CD4-positive, alpha-beta T cell treated with Interleukin-17A for 1 hour (primary cell): ENCODE results near the gene VARS1.

ENCODE experiments used
- DNase-seq: peaks from one replicate; pipeline ENCODE4 v3.0.0-alpha.2; 2020

VARS1 gene

DNA sequence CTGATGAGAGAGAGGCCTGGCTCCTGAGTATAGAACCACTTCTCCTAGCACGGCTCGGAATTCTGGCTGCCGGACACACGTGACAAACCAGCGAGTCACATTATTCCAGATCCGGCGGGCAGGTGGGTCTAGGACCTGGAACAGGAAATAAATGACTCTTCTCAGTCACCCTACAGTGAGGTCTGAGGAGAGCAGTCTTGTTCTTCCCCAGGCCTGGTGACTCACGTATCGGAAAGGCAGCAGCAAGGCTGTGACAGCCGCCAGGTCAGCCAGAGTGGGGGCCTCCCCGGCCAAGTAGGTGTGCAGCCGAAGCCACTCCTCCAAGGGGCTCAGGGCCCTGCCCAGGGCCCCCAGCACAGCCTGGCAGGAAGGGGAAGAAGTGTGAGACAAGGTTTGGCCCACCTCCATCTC lies 2.8 kb downstream of the VARS1 start:
- DNase-seq, result no peak

DNA sequence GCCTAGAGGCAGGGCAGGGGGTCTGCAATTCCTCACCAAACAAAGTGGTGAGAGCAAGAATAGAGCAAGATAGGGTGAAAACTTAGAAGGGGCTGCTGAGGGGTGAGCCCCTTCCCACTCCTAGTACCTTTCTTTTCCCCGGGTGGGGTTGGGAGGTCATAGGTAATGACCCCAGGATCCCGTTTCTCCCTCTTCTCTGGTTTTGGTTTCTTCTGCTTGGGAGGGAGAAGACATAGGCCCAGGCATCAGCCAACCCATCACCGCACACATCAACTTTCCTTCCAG lies 3.5 kb downstream of the VARS1 start:
- DNase-seq, result no peak

DNA sequence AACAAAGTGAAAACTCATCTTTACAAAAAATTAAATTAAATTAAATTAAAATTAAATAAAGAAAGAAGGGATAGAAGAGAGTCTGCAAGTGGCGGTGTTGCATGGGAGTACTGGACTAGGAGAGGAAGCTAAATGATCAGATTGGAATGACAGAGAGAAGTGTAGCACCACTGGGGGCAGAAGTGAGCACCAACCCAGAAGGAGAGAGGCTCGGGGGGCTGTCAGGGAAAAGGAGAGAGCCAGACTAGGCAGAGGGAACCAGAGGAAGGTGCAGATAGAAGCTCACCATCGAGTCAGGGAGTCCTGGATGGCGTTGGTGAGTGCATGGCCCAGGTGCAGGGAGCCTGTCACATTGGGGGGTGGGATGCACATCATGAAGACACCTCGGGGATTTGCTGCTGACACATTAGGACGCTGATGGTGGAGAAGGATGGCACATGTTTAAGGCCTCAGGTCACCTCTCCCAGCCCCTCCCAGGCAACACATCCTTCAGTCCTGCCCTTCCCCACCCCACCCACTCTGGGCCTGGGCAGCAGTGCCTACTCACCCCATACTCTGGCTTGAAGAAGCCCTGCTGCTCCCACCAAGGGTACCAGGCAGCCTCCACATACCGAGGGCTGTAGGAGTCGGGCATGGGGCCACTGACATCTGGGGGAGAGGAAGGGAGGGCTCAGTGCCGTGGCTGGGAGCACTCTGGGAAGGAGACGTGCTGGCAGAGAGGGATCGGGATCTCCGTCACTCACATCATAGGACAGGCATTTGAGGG lies 4.0 kb downstream of the VARS1 start:
- peak; percentile 46 for DNase-seq

DNA sequence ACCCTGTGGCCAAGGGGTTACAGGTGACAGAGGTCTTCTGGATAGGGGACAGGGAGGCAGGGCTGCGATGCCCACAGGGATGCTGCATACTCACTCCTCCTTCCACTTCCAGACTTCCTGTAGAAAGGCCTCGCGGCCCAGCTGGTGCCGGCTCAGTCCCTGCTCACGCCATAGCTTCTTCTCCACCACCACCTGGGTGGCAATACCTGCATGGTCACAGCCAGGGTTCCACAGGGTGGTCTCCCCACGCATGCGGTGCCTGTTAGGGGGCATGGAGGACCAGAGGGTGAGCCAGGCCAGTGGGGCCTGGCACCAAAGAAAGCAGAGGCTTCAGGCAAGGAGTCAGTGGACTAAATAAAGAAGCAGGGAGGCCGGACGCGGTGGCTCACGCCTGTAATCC lies 10.1 kb downstream of the VARS1 start:
- DNase-seq, result no peak

DNA sequence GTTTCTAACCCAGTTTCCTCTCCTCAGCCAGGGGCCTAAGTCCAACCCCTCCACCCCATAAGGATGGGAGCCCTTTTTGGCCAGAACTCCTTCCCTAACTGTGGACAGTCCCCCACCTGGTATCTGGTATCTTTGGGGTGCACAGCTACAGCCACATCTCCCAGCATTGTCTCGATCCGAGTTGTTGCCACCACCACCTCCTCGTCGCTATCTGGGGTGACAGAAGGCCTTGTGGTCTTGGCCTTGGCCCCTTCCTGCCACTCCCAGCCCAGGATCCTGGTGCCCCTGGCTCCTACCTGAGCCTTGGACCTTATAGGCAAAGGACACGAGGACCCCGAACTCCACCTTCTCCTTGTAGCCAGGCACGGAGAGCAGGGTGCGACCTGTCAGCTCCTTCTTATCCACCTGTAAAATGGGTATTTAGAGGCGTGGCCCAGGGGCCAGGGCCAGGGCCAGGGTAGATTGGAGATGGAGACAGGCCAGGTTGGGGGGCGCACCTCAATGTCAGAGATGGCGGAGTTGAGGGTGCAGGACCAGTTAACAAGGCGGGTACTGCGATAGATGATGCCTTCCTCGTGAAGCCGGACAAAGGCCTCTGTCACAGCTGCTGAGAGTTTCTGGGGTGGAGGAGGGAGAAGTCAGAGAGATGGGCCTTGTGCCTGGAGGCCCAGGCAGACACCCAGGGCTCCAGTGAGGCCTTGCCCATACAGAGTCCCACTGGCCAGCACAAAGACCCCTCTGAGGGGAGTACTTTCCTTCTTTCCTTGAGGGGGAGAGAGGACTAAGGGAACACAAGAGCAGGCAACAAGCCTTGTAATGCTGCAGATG lies 11.2 kb downstream of the VARS1 start:
- DNase-seq, result no peak

DNA sequence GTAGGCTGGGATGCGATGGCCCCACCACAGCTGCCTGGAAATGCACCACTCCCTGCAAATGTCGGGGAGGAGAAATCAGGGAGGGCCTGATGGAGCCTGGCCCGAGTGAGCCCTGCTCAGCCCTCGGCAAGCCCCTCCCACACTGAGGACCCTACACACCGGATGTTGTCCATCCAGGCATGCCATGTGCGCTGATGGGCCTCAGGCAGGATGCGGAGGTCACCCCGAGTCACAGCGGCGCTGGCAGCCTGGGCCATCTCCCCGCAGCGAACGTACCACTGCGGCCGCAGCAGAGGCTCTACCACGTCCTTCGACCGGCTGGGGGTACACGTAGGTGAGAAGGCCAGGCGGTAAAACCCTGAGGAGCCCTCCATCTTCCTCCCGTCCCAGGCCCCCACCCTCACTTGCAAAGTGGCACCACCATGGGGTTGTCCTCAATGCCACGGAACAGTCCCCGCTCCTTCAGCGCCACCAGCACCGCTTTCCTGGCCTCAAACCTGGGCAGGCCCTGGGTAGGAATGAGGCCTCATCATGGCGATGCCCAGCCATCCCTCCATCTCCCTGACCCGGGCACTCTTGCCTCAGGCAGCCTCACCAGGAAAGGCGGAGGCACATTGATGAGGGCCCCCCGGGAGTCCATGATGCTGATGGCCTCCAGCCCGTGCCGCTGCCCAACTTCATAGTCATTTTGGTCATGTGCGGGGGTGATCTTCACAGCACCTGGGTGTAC lies 13.3 kb downstream of the VARS1 start:
- no peak for DNase-seq

DNA sequence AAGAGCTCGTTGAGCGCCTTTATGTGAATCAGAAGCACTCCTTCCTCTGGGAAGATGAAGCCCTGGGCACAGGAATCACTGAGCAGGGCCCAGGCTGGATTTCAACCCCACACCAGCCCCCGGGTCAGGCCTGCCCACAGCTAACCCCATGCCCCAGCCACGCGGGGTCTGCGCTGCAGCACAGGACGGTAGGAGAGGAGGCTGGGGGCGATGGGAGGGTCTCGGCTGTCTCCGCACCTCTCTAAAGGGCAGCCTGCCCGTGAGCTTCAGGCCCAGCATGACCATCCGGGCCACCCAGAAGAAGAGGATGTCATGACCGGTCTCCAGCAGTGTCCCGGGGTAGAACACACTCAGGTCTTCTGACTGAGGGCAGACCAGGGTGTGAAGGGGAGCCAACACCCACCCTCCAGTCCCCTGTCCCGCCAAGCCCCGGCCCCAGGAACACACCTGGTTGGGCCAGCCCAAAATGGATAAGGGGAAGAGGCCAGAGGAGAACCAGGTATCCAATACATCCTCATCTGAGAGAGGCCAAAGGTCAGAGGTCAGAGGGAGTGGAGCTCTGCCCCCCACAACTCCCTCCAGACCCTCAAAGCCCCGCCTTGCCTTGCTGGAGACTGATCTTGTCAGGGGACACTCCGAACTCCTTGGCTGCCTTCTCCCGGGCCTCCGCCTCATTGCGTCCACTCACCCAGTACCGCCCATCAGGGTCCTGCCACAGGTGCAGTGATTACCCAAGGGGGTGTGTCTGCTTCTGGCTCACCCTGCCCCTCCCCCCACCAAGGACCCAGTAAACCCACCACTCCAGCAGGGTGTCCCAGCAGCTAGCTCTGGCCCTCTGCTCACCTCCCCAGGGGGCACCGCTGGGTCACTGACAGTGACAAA lies 14.1 kb downstream of the VARS1 start:
- no peak for DNase-seq

DNA sequence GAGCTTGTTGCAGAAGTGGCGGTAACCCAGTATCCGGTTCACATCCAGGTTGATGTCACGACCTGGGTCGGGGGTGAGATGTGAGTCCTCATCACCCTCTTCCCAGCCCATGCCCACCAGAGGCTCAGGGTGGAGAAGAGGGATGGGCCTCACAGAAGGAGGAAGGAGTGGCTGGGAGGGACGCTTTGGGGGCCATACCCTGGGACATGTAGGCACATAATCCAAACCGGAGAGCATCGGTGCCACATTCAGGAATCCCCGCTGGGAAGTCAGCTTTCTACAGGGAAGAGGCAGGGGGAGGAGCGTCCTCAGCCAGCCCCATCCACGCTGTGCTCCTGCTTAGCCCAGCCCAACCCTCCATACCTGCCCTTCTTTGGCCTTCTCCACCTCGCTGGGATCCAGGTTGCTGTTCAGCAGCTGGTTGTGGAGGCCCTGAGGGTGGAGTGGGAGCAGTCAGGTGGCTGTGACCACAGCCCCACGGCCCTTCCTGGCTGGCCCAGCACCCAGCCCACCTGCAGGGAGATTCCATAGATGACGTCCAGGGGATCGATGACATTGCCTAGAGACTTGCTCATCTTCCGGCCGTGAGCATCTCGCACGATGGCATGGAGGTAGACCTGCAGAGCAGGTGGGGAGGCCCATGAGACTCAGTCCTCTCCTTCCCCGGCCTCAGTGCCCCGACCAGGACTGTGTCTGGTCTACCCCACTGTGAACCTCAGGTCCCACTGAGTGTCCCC lies 14.9 kb downstream of the VARS1 start:
- no peak for DNase-seq

DNA sequence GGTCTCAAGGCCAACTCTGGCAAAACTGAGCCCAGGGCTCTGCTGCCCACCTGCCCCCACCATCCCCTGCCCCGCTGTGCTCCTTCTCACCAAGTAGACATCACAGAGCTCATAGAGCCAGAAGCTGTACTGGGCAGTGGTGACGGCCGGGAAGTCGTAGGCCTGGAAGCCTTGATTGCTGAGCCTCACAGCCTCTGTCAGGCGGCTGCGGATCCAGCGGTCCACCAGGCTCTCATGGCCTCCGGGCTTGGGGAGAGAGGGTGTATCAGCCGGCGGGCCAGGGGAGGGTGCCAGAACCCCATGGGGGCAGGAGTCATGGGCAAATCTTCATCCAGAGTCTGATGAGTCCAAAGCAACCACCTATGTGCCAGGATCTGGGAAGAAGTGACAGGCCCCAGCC lies 15.6 kb downstream of the VARS1 start:
- no peak for DNase-seq

DNA sequence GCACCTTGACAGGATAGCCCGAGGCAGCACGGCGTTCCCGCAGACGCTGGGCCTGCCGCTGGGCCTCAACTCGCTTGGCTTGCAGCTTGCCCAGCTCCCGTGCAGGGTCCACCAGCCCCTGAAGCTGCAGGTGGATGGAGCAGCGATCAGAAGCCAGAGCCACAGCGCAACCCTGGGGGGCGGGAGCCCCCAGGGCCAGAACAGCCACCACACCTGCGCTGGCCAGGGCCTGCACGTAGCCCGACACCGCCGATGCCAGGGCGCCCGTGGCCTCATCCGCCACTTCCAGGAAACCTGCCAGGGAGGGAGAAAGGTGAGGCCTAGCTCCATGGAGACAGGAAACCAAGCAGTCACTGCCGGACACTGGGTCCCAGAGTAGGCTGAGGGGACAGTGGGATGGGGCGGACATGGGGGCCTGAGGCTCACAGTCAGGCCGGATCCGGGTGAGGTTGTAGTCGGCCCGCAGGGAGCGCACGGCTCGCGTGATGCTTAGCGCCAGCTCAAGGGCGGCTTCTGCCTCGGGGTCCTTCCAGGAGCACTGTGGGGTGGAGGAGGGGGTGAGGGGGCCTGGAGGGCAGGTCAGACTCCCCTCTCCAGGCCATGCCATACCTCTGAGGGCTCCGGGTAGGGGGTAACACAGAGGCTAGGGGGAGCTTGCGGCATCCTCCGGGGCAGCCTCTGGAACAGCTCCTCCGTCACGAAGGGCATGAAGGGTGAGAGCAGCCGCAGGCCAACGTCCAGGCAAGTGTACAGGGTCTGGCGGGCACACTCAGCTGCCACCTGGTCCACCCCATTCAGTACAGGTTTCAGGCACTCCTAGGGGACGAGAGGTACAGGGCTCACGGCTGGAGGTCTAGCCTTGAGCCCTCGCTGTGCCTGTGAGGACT lies 16.3 kb downstream of the VARS1 start:
- no peak for DNase-seq

DNA sequence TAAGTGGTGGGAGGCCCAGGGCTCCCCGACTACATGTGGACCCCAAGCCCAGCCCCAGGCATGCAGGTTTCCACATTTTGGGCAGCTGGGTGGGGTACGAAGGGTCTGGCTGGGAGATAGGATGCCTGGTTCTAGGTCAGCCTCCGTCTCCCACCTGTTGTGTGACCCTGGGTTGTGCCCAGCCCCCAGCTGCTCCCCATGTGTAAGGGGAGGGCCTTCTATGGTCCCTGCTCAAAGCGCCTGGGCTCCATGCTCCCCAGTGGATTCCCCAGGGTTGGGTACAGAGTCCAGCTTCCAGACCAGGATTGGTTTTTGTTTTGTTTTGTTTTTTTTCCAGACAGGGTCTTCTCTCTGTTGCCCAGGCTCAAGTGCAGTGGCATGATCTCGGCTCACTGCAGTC lies 17.4 kb downstream of the VARS1 start:
- no peak for DNase-seq

DNA sequence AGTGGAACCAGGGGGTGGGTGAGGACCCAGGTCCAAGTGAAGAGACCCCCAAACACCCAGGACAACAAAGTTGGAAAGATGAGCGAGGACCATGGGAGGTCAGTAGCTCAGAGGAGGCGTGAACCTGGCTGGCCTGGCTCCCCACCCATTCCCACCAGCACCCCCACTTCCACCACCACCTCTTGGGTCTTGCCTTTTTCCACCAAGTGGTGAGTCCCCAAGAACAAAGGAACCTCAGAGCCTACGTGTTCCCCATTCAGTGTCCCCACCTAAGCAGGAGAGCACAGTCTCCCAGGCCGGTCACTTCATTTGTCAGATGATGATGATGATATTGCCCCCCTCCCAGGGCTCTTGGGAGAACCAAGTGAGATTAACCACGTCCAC lies 17.9 kb downstream of the VARS1 start:
- no peak for DNase-seq

DNA sequence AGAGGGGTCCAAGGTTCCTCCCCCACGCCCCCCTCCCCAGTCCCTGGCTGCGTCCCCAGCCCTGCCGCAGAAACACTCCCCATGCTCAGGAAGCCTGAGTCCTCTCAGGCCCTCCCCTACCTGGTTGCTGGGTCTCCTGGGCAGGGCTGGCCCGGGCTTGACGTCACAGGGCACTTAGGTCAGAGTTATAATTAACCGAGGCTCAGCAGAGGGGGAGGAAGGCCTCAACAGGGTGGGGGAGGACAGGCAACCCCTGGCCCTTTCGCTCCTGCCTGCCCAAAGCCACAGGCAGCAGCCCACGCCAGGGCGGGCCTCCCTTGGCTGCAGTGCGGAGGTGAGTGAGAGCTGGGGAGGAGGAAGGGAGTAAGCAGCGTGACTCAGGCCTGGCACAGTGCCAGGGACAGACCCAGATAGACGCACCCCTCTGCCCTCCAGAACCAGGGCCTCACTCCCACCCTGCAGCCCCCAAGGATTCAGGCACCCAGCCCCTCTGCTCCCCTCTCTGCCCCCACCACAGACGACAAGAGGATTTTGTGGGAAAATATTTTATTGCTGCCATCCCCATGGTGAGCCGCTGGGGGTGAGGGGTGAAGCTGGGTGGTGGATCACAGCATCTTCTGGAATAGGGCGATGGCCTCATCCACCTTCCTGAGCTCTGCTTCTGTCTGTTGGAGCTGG lies 18.4 kb downstream of the VARS1 start, which contains the start of gene VWA7:
TSS of gene VWA7 (minus strand) at position 340 of the 678 bp plus-strand sequence. CDS start 549 bp downstream, outside the sequence.
- DNase-seq, result peak; percentile 83

DNA sequence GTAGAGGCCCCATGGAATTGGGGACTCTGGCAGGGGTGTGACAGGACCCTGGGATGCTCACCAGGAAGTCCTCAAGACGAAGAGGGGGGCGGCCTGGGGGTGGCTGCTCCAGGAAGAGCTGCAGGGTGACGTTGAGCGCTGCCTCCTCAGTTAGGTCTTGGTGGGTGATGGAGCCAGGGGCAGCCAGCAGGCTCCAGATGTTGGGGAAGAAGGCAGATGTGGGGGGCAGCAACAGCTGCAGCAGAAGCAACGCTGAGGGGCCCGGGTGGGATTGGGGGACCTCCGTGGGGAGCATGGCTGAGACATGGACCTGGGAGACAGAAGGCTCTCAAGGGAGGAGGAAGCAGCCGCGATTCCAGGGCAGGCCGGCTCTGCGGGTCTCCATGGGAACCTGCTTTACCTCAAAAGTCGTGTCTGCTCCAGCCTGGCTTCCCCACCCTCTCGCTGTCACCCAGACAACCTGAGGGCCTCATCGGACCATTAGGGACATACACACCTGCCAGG lies 19.0 kb downstream of the VARS1 start:
- no peak for DNase-seq

DNA sequence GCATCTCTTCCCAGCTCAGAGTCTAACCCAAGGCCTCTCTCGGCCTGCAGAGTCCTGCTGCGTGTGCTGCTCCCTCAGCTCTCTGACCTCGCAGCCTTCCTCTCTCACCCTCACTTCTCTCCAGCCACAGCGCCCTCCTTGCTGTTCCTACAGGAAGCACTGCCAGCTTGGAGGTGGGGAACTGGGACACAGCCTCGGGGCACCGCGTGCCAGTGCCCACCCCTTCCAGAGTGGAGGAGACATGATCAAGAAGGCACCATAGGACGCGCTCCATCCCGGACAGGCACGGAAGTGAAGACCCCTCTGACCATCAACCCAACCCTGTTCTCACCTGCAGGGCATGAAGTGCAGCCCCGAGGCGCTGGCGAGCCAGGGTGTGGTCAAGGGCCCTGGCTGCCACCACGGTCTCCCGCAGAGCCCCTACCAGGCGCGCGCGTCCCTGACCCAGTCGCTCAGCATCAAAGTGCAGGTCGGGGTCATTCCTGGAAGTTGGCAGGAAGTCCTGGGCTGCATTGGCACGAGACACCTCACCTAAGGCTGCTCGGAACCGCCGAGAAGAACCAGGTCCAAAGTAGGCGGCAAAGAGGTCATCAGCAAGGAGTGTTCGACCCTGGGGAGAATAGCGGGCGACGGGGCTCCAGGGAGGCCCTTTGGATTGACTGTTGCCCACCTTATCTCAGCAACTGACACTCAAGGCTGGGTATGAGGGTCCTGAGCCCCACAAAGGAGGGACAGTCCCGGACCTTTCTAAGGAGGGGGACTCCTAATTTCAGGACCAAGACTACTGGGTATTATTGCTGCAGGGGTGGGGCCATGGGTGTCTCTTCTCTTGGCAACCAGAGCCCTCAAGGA lies 19.7 kb downstream of the VARS1 start:
- DNase-seq, result no peak

DNA sequence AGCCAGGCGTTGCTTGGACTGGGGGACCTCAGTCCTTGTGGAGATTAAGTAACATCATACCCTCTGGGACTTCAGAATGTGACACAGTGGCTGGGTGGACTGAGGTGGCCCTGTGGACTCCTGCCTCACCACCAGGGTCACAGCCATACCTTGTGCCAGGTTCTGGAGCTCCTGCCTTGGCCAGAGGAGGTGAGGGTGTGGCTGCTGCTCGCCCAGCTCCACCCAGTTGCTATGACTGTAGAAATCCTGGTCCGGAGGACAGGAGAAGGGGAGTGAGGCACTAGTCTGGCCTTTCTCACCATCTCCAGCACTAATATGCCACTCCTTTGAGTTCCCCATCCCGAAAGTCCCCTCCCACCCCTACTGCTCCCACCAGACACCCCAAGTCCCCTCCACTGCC lies 20.4 kb downstream of the VARS1 start:
- no peak for DNase-seq

DNA sequence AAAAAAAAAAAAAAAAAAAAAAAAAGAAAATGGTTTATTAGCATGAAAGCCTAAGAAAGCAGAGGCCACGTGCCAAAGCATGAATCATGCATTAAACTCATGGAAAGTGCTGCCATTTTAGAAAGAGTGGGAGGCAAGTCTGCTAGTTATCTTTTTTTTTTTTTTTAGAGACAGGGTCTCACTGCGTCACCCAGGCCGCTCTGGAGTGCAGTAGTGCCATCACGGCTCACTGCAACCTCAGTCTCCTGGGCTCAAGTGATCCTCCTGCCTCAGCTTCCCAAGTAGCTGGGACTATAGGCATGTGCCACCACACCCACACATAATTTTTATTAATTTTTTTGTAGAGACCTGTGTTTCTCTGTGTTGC lies 23.6 kb downstream of the VARS1 start:
- DNase-seq, result no peak

DNA sequence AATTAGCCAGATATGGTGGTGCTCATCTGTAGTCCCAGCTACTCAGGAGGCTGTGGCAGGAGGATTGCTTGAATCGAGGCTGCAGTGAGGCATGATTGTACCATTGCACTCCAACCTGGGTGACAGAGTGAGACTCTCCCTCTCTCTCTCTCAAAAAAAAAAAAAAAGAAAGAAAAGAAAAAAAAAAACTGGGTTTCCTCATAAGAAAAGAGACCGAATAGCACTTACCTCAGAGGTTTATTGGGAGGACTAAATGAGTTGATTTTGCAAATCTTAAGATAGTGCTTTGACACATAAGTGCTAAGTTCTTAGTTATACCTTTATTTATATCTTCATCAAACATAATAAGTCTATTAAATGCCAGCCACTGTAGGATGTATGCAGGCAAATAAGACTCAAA lies 24.7 kb downstream of the VARS1 start:
- no peak for DNase-seq

DNA sequence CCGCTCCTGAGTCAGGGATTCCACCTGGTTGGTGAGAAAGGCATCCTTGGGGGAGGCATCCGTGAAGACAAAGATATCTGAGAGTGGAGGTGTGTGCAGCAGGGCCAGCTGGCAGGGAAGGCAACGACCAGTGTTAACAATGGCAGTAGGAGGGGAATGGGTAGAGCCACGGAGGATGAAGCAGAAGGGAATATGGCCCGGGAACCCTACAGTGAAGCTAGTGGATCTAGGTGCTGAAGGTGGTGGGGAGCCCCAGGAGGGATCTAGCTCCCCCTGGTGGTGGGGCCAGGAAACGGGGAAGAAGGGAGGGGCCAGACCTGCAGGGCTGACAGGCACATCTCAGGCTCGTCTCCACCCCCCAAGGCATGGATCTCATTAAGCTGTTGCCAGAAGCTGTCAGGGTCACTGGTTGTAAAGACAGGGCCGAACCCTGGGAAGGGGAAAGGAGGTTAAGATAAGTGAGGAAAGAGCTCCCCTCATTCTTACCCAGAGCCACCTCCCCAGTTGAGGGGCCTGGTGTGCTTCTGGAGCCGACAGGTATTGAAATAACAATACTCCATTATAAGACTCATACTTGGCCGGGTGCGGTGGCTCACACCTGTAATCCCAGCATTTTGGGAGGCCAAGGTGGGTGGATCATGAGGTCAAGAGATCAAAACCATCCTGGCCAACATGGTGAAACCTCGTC lies 25.7 kb downstream of the VARS1 start:
- DNase-seq, result peak; percentile 88
